GM19099 (cell line): ENCODE measurements around the gene UBE2S.

Experiments used
- POLR2A ChIP-seq: IDR thresholded peaks from 3 replicates; pipeline ENCODE4 v1.6.1; 2011; ENCODE audit warnings: low read depth; ENCODE audit not compliant: insufficient read length; ENCODE audit errors: extremely low read depth

The UBE2S gene

GRCh38 chr19:55392820-55393761, 14.5 kb downstream of the UBE2S start:
- TF ChIP-seq POLR2A = no peak

- TF ChIP-seq POLR2A = no peak
Observed at GRCh38 chr19:55391702-55392615, 15.6 kb downstream of the UBE2S start.

GRCh38 chr19:55391191-55391670, 16.4 kb downstream of the UBE2S start:
- TF ChIP-seq POLR2A = no peak

- TF ChIP-seq POLR2A = no peak
Observed at GRCh38 chr19:55390461-55390880, 17.1 kb downstream of the UBE2S start.

GRCh38 chr19:55389386-55390317, 17.9 kb downstream of the UBE2S start:
- no peak for TF ChIP-seq POLR2A

GRCh38 chr19:55387736-55388497, 19.7 kb downstream of the UBE2S start:
- TF ChIP-seq POLR2A = no peak

- TF ChIP-seq POLR2A = no peak
Observed at GRCh38 chr19:55386493-55386971, 21.1 kb downstream of the UBE2S start.

GRCh38 chr19:55385724-55386492, 21.7 kb downstream of the UBE2S start, which contains the start of gene RPL28:
Gene RPL28, plus strand, starts transcription at chr19:55385932. Its CDS starts 426 bp downstream, at chr19:55386358.
- TF ChIP-seq POLR2A = peak; percentile 100

GRCh38 chr19:55384920-55385723, 22.5 kb downstream of the UBE2S start:
- no peak for TF ChIP-seq POLR2A

- TF ChIP-seq POLR2A = peak; percentile 51
Observed at GRCh38 chr19:55384131-55384919, 23.3 kb downstream of the UBE2S start, which contains the start of gene TMEM238. Gene TMEM238, minus strand, starts transcription at chr19:55384292. Its CDS starts 33 bp downstream, at chr19:55384259.
